ENCODE data around the gene PTTG1IP2.

PTTG1IP2 gene

DNA sequence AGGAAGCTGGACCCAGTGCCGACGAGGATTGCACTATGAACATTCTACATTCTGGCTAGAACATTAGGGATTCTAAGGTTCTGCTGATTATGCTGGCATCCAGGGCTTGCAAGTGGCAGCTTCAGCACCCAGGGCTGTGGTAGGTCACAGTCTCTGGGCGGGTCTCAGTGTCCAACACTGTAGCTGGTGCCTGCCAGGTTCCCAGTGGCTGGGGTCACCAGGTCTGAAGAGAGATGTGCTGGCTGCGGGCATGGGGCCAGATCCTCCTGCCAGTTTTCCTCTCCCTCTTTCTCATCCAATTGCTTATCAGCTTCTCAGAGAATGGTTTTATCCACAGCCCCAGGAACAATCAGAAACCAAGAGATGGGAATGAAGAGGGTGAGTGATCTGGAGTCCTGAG is at the start of gene PTTG1IP2:
PTTG1IP2 (plus strand) TSS at position 86 of the 400 bp plus-strand sequence; CDS start at position 234, 148 bp downstream.
- no peak for TF ChIP-seq RAD21 (IDR thresholded peaks at IDR 0.05; ENCODE audit: low read depth)
- no peak for TF ChIP-seq CREB1 (IDR thresholded peaks at IDR 0.05; ENCODE audit: low read depth)
- no peak for TF ChIP-seq CEBPB (IDR thresholded peaks at IDR 0.05)
- TF ChIP-seq FOXM1 (IDR thresholded peaks at IDR 0.05; ENCODE audit: borderline replicate concordance, low read depth): no peak
- no peak for TF ChIP-seq TCF12 (IDR thresholded peaks at IDR 0.05; ENCODE audit: low read depth)
- TF ChIP-seq, protein P1, sequence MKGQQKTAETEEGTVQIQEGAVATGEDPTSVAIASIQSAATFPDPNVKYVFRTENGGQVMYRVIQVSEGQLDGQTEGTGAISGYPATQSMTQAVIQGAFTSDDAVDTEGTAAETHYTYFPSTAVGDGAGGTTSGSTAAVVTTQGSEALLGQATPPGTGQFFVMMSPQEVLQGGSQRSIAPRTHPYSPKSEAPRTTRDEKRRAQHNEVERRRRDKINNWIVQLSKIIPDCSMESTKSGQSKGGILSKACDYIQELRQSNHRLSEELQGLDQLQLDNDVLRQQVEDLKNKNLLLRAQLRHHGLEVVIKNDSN (IDR thresholded peaks at IDR 0.05): no peak
- no peak for TF ChIP-seq ZBTB7A (IDR thresholded peaks at IDR 0.05; ENCODE audit: low read depth)
- TF ChIP-seq, protein P2, sequence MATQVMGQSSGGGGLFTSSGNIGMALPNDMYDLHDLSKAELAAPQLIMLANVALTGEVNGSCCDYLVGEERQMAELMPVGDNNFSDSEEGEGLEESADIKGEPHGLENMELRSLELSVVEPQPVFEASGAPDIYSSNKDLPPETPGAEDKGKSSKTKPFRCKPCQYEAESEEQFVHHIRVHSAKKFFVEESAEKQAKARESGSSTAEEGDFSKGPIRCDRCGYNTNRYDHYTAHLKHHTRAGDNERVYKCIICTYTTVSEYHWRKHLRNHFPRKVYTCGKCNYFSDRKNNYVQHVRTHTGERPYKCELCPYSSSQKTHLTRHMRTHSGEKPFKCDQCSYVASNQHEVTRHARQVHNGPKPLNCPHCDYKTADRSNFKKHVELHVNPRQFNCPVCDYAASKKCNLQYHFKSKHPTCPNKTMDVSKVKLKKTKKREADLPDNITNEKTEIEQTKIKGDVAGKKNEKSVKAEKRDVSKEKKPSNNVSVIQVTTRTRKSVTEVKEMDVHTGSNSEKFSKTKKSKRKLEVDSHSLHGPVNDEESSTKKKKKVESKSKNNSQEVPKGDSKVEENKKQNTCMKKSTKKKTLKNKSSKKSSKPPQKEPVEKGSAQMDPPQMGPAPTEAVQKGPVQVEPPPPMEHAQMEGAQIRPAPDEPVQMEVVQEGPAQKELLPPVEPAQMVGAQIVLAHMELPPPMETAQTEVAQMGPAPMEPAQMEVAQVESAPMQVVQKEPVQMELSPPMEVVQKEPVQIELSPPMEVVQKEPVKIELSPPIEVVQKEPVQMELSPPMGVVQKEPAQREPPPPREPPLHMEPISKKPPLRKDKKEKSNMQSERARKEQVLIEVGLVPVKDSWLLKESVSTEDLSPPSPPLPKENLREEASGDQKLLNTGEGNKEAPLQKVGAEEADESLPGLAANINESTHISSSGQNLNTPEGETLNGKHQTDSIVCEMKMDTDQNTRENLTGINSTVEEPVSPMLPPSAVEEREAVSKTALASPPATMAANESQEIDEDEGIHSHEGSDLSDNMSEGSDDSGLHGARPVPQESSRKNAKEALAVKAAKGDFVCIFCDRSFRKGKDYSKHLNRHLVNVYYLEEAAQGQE (IDR thresholded peaks at IDR 0.05; ENCODE audit: low read depth): no peak
- TF ChIP-seq, protein P3, sequence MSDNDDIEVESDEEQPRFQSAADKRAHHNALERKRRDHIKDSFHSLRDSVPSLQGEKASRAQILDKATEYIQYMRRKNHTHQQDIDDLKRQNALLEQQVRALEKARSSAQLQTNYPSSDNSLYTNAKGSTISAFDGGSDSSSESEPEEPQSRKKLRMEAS (IDR thresholded peaks at IDR 0.05): no peak
- TF ChIP-seq EGR1 (IDR thresholded peaks at IDR 0.05): no peak
- TF ChIP-seq TEAD4 (IDR thresholded peaks at IDR 0.05): no peak
- no peak for TF ChIP-seq YY1 (IDR thresholded peaks at IDR 0.05; ENCODE audit: low read depth)
- TF ChIP-seq NFIC (IDR thresholded peaks at IDR 0.05): no peak
- TF ChIP-seq EP300 (IDR thresholded peaks at IDR 0.05; ENCODE audit: borderline replicate concordance): no peak
- no peak for TF ChIP-seq TAF1 (IDR thresholded peaks at IDR 0.05; ENCODE audit: low read depth)

DNA sequence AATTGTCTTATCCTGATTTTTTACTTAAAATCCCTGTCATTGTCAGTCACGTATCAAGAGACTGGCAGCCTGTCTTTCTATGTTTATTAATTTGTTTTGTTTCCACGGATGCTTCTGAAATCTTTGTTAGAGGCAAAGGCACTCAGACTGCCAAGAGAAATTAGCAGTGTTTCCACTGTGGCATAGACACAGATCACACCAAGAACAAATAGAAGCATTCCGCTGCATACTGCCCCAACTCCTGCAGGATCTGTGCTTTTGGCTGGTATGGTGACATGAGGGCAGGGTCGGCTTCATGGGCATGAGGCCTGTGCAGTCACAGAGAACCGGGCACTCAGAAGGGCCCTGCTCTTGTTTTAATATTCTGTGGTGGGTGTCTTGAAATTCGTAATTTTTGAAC is 47.8 kb upstream of the PTTG1IP2 start:
- no peak for TF ChIP-seq ZBTB7A (IDR thresholded peaks at IDR 0.05; ENCODE audit: low read depth)
- no peak for TF ChIP-seq NFIC (IDR thresholded peaks at IDR 0.05)
- no peak for TF ChIP-seq TCF12 (IDR thresholded peaks at IDR 0.05; ENCODE audit: low read depth)
- no peak for TF ChIP-seq CREB1 (IDR thresholded peaks at IDR 0.05; ENCODE audit: low read depth)
- no peak for TF ChIP-seq CEBPB (IDR thresholded peaks at IDR 0.05)
- TF ChIP-seq YY1 (IDR thresholded peaks at IDR 0.05; ENCODE audit: low read depth): no peak
- TF ChIP-seq, protein P2 (IDR thresholded peaks at IDR 0.05; ENCODE audit: low read depth): no peak
- TF ChIP-seq, protein P1 (IDR thresholded peaks at IDR 0.05): no peak
- TF ChIP-seq EGR1 (IDR thresholded peaks at IDR 0.05): no peak
- TF ChIP-seq, protein P3 (IDR thresholded peaks at IDR 0.05): no peak
- TF ChIP-seq TAF1 (IDR thresholded peaks at IDR 0.05; ENCODE audit: low read depth): no peak
- TF ChIP-seq FOXM1 (IDR thresholded peaks at IDR 0.05; ENCODE audit: borderline replicate concordance, low read depth): no peak
- no peak for TF ChIP-seq TEAD4 (IDR thresholded peaks at IDR 0.05)
- no peak for TF ChIP-seq RAD21 (IDR thresholded peaks at IDR 0.05; ENCODE audit: low read depth)

DNA sequence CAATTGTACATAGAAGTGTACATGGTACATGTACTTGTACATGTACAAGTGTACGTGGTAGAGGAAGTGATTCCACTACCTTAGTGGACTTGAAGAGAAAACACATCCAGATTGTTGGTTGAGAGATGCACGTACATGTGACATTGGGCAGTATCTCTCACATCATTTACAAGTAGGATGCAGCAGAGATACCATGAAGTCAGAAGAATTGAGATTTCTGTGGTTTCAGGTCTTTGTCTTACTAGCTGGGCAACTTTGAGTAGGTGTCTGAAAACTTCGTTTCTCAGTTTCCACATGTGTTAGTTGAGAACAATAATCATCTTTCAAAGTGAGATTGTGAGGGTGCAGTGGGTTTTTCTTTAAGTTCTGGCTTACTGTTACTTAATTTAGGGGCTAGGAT is 44.7 kb upstream of the PTTG1IP2 start:
- no peak for TF ChIP-seq EGR1 (IDR thresholded peaks at IDR 0.05)
- no peak for TF ChIP-seq EP300 (IDR thresholded peaks at IDR 0.05; ENCODE audit: borderline replicate concordance)
- TF ChIP-seq RAD21 (IDR thresholded peaks at IDR 0.05; ENCODE audit: low read depth): no peak
- TF ChIP-seq, protein P1 (IDR thresholded peaks at IDR 0.05): no peak
- no peak for TF ChIP-seq FOXM1 (IDR thresholded peaks at IDR 0.05; ENCODE audit: borderline replicate concordance, low read depth)
- TF ChIP-seq, protein P2 (IDR thresholded peaks at IDR 0.05; ENCODE audit: low read depth): no peak
- TF ChIP-seq ZBTB7A (IDR thresholded peaks at IDR 0.05; ENCODE audit: low read depth): no peak
- TF ChIP-seq CEBPB (IDR thresholded peaks at IDR 0.05): no peak
- no peak for TF ChIP-seq YY1 (IDR thresholded peaks at IDR 0.05; ENCODE audit: low read depth)
- TF ChIP-seq TAF1 (IDR thresholded peaks at IDR 0.05; ENCODE audit: low read depth): no peak
- no peak for TF ChIP-seq TCF12 (IDR thresholded peaks at IDR 0.05; ENCODE audit: low read depth)

DNA sequence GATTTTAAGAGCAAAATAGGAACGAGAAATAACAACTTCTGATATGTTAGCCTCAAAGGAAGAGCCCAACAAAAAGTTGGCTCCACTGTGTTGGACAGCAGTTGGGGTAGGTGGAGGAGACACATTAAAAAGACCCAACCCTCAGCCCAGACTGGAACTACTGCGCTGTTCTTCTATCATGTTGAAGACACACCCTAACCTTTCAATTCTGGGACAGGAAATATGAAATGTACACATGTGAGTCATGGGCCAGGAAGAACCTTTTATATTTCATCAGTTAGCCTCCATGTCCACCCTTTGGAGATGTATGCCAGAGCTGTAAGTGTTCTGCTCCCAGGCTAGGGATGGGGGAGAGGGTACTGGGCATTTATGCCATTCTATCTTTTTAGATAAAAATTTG is 44.1 kb upstream of the PTTG1IP2 start:
- TF ChIP-seq TAF1 (IDR thresholded peaks at IDR 0.05; ENCODE audit: low read depth) (no peak), YY1 (IDR thresholded peaks at IDR 0.05; ENCODE audit: low read depth) (no peak), TCF12 (IDR thresholded peaks at IDR 0.05; ENCODE audit: low read depth) (no peak), EGR1 (IDR thresholded peaks at IDR 0.05) (no peak), CREB1 (IDR thresholded peaks at IDR 0.05; ENCODE audit: low read depth) (no peak), ZBTB7A (IDR thresholded peaks at IDR 0.05; ENCODE audit: low read depth) (no peak)
- TF ChIP-seq, protein P2 (IDR thresholded peaks at IDR 0.05; ENCODE audit: low read depth): no peak
